HG03045 (cell line): ENCODE measurements around the gene SAMD1.
"Not testable (repeated sequence)": the region's sequence is repeated elsewhere in the genome, so short reads cannot be mapped to it uniquely, and the experiment has no call there.

Experiments used
- ATAC-seq: cut with Tn5 transposase; IDR thresholded peaks from one replicate; pipeline ENCODE4 v1.9.1; 2021; ENCODE audit warnings: mild to moderate bottlenecking, moderate library complexity; ENCODE audit not compliant: unreplicated experiment

Gene SAMD1

DNA sequence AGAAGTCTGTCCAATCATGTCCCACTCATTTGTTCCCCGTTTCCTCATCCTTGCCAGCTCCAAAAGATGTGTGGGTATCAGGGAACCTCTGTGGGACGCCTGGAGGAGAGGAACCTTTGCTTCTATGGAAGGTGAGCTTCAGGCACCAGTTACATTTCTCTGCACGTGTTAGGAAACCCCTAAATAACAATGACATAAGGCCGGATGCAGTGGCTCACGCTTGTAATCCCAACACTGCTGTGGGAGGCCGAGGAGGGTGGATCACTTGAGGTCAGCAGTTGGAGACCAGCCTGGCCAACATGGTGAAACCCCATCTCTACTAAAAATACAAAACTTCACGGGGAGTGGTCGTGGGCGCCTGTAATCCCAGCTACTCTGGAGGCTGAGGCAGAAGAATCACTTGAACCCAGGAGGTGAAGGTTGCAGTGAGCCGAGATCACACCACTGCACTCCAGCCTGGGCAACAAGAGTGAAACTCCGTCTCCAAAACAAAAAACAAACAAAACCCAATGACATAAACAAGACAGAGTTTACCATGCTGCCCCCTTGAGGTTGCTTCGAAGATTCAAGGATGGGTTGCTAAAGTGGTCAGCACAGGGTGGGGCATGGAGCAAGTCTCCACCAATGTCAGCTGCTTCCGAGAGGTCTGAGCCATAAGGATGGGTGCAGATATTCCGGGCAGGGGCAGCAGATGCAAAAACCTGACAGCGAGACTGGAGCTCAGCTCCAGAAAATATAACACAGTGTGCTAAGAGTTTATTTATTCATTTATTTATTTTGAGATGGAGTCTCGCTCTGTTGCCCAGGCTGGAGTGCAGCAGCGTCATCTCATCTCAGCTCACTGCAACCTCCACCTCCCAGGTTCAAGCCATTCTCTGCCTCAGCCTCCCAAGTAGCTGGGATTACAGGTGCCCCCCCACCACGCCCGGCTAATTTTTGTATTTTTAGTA, 47.6 kb downstream of the SAMD1 start:
- not testable (repeated sequence) for ATAC-seq

DNA sequence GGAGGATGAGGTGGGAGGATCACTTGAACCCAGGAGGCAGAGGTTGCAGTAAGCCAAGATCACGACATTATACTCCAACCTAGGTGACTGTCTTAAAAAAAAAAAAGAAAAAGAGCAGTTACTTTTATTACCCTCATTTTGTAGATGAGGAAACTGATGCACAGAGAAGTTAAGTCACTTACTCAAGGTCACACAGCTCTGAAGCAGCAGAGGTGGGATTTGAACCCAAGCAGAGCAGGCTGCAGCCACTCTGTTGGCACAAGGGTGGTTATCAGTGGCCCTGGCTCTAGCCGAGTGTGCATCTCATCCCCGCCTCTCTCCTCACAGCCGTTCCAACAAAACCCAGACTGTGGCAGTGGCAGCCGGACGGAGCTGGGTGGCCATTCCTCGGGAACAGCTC, 51.4 kb downstream of the SAMD1 start:
- no peak for ATAC-seq
